HG02981 (cell line): ENCODE results near the gene ZFP64.

Experiments used
- ATAC-seq: cut with Tn5 transposase; IDR thresholded peaks from one replicate; pipeline ENCODE4 v1.9.1; 2021; ENCODE audit warnings: mild to moderate bottlenecking, moderate library complexity; ENCODE audit not compliant: unreplicated experiment

Gene ZFP64

GRCh38 chr20:52110456-52110855 is 81.1 kb downstream of the ZFP64 start:
- ATAC-seq = no peak

- no peak for ATAC-seq
Measured at GRCh38 chr20:52105442-52106422, 85.8 kb downstream of the ZFP64 start.

- no peak for ATAC-seq
Measured at GRCh38 chr20:52104546-52105441, 86.8 kb downstream of the ZFP64 start.

DNA sequence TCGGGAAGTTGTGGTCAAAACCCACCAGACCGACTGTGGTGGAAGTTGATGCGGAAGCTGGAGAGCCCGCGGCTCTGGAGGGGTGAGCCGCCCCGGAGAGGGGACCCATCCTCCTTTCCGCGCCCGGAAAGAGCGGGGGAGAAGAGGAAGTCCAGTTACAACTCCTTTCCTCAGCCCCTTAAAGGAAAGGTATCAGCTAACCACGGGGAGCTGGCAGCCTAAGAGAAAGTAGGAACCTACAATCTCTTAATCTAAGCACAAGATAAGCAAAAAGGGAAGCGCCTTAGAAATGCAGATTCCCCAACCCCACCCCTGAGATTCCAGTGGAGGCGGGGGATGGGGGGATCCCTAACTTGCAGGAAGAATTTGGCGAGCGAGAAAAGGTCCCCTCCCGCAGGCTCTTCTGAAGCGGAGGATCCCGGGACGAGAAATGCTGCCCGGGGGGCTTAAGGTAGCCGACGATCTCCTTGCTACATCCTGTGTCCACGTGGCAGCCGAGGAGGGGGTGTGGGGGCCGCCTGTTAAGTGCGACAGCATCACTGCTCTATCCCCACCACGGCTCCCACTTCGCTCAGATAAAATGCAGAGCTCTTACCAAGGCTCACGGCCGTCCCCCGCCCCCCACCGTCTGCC is 87.5 kb downstream of the ZFP64 start:
- ATAC-seq = no peak

- no peak for ATAC-seq
Measured at GRCh38 chr20:52103335-52103912, 88.2 kb downstream of the ZFP64 start.

GRCh38 chr20:52102559-52102958 is 89.0 kb downstream of the ZFP64 start:
- ATAC-seq = no peak

GRCh38 chr20:52102126-52102525 is 89.5 kb downstream of the ZFP64 start:
- ATAC-seq = no peak
